HEK293 (cell line): ENCODE results near the gene ZNF200.

Experiments used
- CTCF ChIP-seq: fragments of 450-650 bp; formaldehyde crosslinking; IDR thresholded peaks from 2 replicates; pipeline ENCODE4 v1.5.1; 2016; ENCODE audit warnings: missing biosample characterization, missing genetic modification characterization
- INSM2 ChIP-seq: fragments of 450-650 bp; formaldehyde crosslinking; IDR thresholded peaks from 2 replicates; pipeline ENCODE4 v1.5.1; 2016; ENCODE audit warnings: missing biosample characterization, missing genetic modification characterization
- KLF1 ChIP-seq: fragments of 450-650 bp; formaldehyde crosslinking; IDR thresholded peaks from 2 replicates; pipeline ENCODE4 v1.5.1; 2016; ENCODE audit warnings: missing biosample characterization, missing genetic modification characterization
- OVOL3 ChIP-seq: fragments of 450-650 bp; formaldehyde crosslinking; IDR thresholded peaks from 2 replicates; pipeline ENCODE4 v1.5.1; 2016; ENCODE audit warnings: missing biosample characterization, missing genetic modification characterization
- PATZ1 ChIP-seq: fragments of 450-650 bp; formaldehyde crosslinking; IDR thresholded peaks from 2 replicates; pipeline ENCODE4 v1.5.1; 2016; ENCODE audit warnings: missing biosample characterization, missing genetic modification characterization
- SCRT1 ChIP-seq: fragments of 450-650 bp; formaldehyde crosslinking; IDR thresholded peaks from 2 replicates; pipeline ENCODE4 v1.5.1; 2016; ENCODE audit warnings: missing biosample characterization, missing genetic modification characterization, borderline replicate concordance
- TSHZ1 ChIP-seq: fragments of 450-650 bp; formaldehyde crosslinking; IDR thresholded peaks from 2 replicates; pipeline ENCODE4 v1.5.1; 2016; ENCODE audit warnings: missing biosample characterization, missing genetic modification characterization, borderline replicate concordance
- ZBTB10 ChIP-seq: fragments of 450-650 bp; formaldehyde crosslinking; IDR thresholded peaks from 2 replicates; pipeline ENCODE4 v1.5.1; 2016; ENCODE audit warnings: missing biosample characterization, missing genetic modification characterization
- ZBTB17 ChIP-seq: fragments of 450-650 bp; formaldehyde crosslinking; IDR thresholded peaks from 2 replicates; pipeline ENCODE4 v1.5.1; 2016; ENCODE audit warnings: missing biosample characterization, missing genetic modification characterization
- ZBTB48 ChIP-seq: fragments of 450-650 bp; formaldehyde crosslinking; IDR thresholded peaks from 2 replicates; pipeline ENCODE4 v1.5.1; 2016; ENCODE audit warnings: missing biosample characterization, missing genetic modification characterization
- ZEB2 ChIP-seq: fragments of 450-650 bp; formaldehyde crosslinking; IDR thresholded peaks from 2 replicates; pipeline ENCODE4 v1.5.1; 2016; ENCODE audit warnings: missing biosample characterization, missing genetic modification characterization
- ZFP3 ChIP-seq: fragments of 450-650 bp; formaldehyde crosslinking; IDR thresholded peaks from 2 replicates; pipeline ENCODE4 v1.5.1; 2016; ENCODE audit warnings: low read depth, missing biosample characterization, missing genetic modification characterization
- ZNF133 ChIP-seq: fragments of 450-650 bp; formaldehyde crosslinking; IDR thresholded peaks from 2 replicates; pipeline ENCODE4 v1.5.1; 2016; ENCODE audit warnings: missing biosample characterization, missing genetic modification characterization
- ZNF146 ChIP-seq: fragments of 450-650 bp; formaldehyde crosslinking; IDR thresholded peaks from 2 replicates; pipeline ENCODE4 v1.5.1; 2016; ENCODE audit warnings: missing biosample characterization, missing genetic modification characterization
- ZNF155 ChIP-seq: fragments of 450-650 bp; formaldehyde crosslinking; IDR thresholded peaks from 2 replicates; pipeline ENCODE4 v1.5.1; 2016; ENCODE audit warnings: missing biosample characterization, missing genetic modification characterization
- ZNF16 ChIP-seq: fragments of 450-650 bp; formaldehyde crosslinking; IDR thresholded peaks from 2 replicates; pipeline ENCODE4 v1.5.1; 2016; ENCODE audit warnings: low read depth, missing biosample characterization, missing genetic modification characterization
- ZNF214 ChIP-seq: fragments of 450-650 bp; formaldehyde crosslinking; IDR thresholded peaks from 2 replicates; pipeline ENCODE4 v1.5.1; 2017; ENCODE audit warnings: missing biosample characterization, mild to moderate bottlenecking, missing genetic modification characterization, borderline replicate concordance
- ZNF266 ChIP-seq: fragments of 450-650 bp; formaldehyde crosslinking; IDR thresholded peaks from 2 replicates; pipeline ENCODE4 v1.5.1; 2016; ENCODE audit warnings: missing biosample characterization, missing genetic modification characterization, low read depth
- ZNF324 ChIP-seq: fragments of 450-650 bp; formaldehyde crosslinking; IDR thresholded peaks from 2 replicates; pipeline ENCODE4 v1.5.1; 2016; ENCODE audit warnings: missing biosample characterization, missing genetic modification characterization
- ZNF426 ChIP-seq: fragments of 450-650 bp; formaldehyde crosslinking; IDR thresholded peaks from 2 replicates; pipeline ENCODE4 v1.5.1; 2017; ENCODE audit warnings: missing biosample characterization, missing genetic modification characterization, mild to moderate bottlenecking, inconsistent platforms, moderate library complexity
- ZNF501 ChIP-seq: fragments of 450-650 bp; formaldehyde crosslinking; IDR thresholded peaks from 2 replicates; pipeline ENCODE4 v1.5.1; 2016; ENCODE audit warnings: missing biosample characterization, missing genetic modification characterization
- ZNF610 ChIP-seq: fragments of 450-650 bp; formaldehyde crosslinking; IDR thresholded peaks from 2 replicates; pipeline ENCODE4 v1.5.1; 2016; ENCODE audit warnings: missing biosample characterization, missing genetic modification characterization, borderline replicate concordance
- ZNF621 ChIP-seq: fragments of 450-650 bp; formaldehyde crosslinking; IDR thresholded peaks from 2 replicates; pipeline ENCODE4 v1.5.1; 2017; ENCODE audit warnings: missing biosample characterization, missing genetic modification characterization
- ZNF660 ChIP-seq: fragments of 450-650 bp; IDR thresholded peaks from 2 replicates; pipeline ENCODE4 v1.5.1; 2018; ENCODE audit warnings: missing biosample characterization, mild to moderate bottlenecking, missing genetic modification characterization
- ZNF791 ChIP-seq: fragments of 450-650 bp; formaldehyde crosslinking; IDR thresholded peaks from 2 replicates; pipeline ENCODE4 v1.5.1; 2016; ENCODE audit warnings: missing biosample characterization, missing genetic modification characterization
- ZSCAN30 ChIP-seq: fragments of 450-650 bp; IDR thresholded peaks from 2 replicates; pipeline ENCODE4 v1.5.1; 2018; ENCODE audit warnings: missing biosample characterization, mild to moderate bottlenecking, missing genetic modification characterization, moderate library complexity

Gene ZNF200

GRCh38 chr16:3282730-3283542 is 48.0 kb upstream of the ZNF200 start, which contains the start of gene ZNF263 (continued):
- no peak for TF ChIP-seq CTCF (tag by site-specific recombination)
- no peak for TF ChIP-seq ZNF791 (tag by site-specific recombination)
- no peak; the same call in 1 of the 2 replicates for TF ChIP-seq ZNF610 (tag by site-specific recombination)
- TF ChIP-seq ZNF324 (tag by site-specific recombination): peak; percentile 83; the same call in 1 of the 2 replicates
- TF ChIP-seq ZBTB17 (tag by site-specific recombination): peak; percentile 97
- TF ChIP-seq ZNF146: no peak
- no peak for TF ChIP-seq ZNF133 (tag by site-specific recombination)
- TF ChIP-seq ZBTB48 (tag by site-specific recombination): peak; percentile 81
- TF ChIP-seq OVOL3 (tag by site-specific recombination): peak; percentile 31; the same call in 1 of the 2 replicates
- peak; percentile 58 for TF ChIP-seq ZBTB10 (tag by site-specific recombination)
- TF ChIP-seq ZNF426 (tag by site-specific recombination): no peak
- no peak for TF ChIP-seq SCRT1 (tag by site-specific recombination)
- TF ChIP-seq ZNF266 (tag by site-specific recombination): no peak
- no peak for TF ChIP-seq ZNF155 (tag by site-specific recombination)
- no peak for TF ChIP-seq ZNF621 (tag by site-specific recombination)
- peak; percentile 72; the same call in 1 of the 2 replicates for TF ChIP-seq KLF1 (tag by site-specific recombination)
- TF ChIP-seq ZNF660: 0 out of 2 replicates have a peak, but pooled peaks have one; percentile 23
- no peak for TF ChIP-seq ZNF16 (tag by site-specific recombination)
- no peak for TF ChIP-seq ZNF214
- TF ChIP-seq TSHZ1 (tag by site-specific recombination): no peak
- peak; percentile 78; the same call in 1 of the 2 replicates for TF ChIP-seq ZSCAN30 (tag by site-specific recombination)
- TF ChIP-seq ZNF501: 0 out of 2 replicates have a peak, but pooled peaks have one; percentile 40
- peak; percentile 69 for TF ChIP-seq ZEB2
- peak; percentile 12; the same call in 1 of the 2 replicates for TF ChIP-seq INSM2 (tag by site-specific recombination)
- no peak for TF ChIP-seq ZFP3 (tag by site-specific recombination)
- peak; percentile 81 for TF ChIP-seq PATZ1 (tag by site-specific recombination)
